SU-DHL-6 (cell line): Measurements from ENCODE around the gene DNAJB14.

ENCODE experiments used
- CTCF ChIP-seq: fragments of 200-600 bp; sonication (generic); IDR thresholded peaks from one replicate; pipeline ENCODE4 v1.5.1; 2017; ENCODE audit warnings: antibody characterized with exemption, mild to moderate bottlenecking, low read length, moderate library complexity; ENCODE audit not compliant: insufficient read depth, poor library complexity, severe bottlenecking
- EZH2phosphoT487 ChIP-seq: fragments of 200-600 bp; sonication (generic), shearing (Covaris generic); conservative IDR thresholded peaks from 2 replicates; pipeline ENCODE4 v1.6.1; 2018; ENCODE audit warnings: mild to moderate bottlenecking, antibody characterized with exemption, low read length, moderate library complexity, mixed read lengths

- no peak for TF ChIP-seq CTCF
- no peak for TF ChIP-seq EZH2phosphoT487
Measured at GRCh38 chr4:99876946-99877345, 69.5 kb downstream of the DNAJB14 start.
